Ovary (tissue), 9 donors: Measurements from ENCODE around the gene NR3C2. TPM values are rescaled to one million over a fixed set of nuclear protein-coding genes. Genes with fewer than 3 reads are reported as not detected.
A peak's percentile ranks its signal among the peaks of the same experiment; 100 is the strongest.

Experiments
- DNase-seq, 5 donors: peaks; one replicate each; pipeline ENCODE4 v3.0.0-alpha.2; 2019 to 2020
- H3K27ac ChIP-seq, 2 donors: fragments of 200-600 bp; one replicate each; pipeline versions ENCODE4 v1.5.1 to v1.8.0; 2019 to 2022
- H3K27me3 ChIP-seq: fragments of 200-600 bp; one replicate; pipeline ENCODE4 v1.8.0; 2022
- H3K36me3 ChIP-seq: fragments of 200-600 bp; sonication (generic); one replicate; pipeline ENCODE4 v1.5.1; 2019
- H3K4me1 ChIP-seq: one replicate; pipeline ENCODE4 v1.8.1; 2013; ENCODE audit warnings: mild to moderate bottlenecking, moderate library complexity; ENCODE audit not compliant: insufficient read depth
- H3K4me3 ChIP-seq: fragments of 200-600 bp; sonication (generic); one replicate; pipeline ENCODE4 v1.5.1; 2017
- H3K9me3 ChIP-seq, 2 donors: fragments of 200-600 bp in 1 of 2; sonication (generic) in 1 of 2; one replicate each; pipeline versions ENCODE4 v1.5.1 to v1.8.1; 2013 to 2019; ENCODE audit warnings: mild to moderate bottlenecking in 1 of 2, moderate library complexity in 1 of 2
- EP300 ChIP-seq: sonication (generic); formaldehyde crosslinking; IDR thresholded peaks from one replicate; pipeline ENCODE4 v1.6.1; 2017; ENCODE audit warnings: antibody characterized with exemption
- POLR2A ChIP-seq: fragments of 450-650 bp; IDR thresholded peaks from one replicate; pipeline ENCODE4 v1.6.1; 2017; ENCODE audit warnings: antibody characterized with exemption, mild to moderate bottlenecking, moderate library complexity
- WGBS, 3 donors: extraction: QIAGEN DNeasy Blood & Tissue Kit in 1 of 3; methylation state at CpG; one replicate each; pipeline versions ENCODE4 v1.1.5 to v1.1.7; 2013 to 2017; 5-methylcytosine and 5-hydroxymethylcytosine counted together
- intact Hi-C, 4 donors: fragments of 100-400 bp; cut with DNase I; formaldehyde crosslinking; loops; one replicate each; pipeline versions ENCODE4 v1.11.0 to v1.15.1; 2022 to 2023
- polyA plus RNA-seq, 2 donors: library from polyadenylated mRNA; stranded (reverse); fragments of 200-250 nt in 1 of 2; fragments of 350-450 nt in 1 of 2; fragmentation: Illumina TruSeq in 1 of 2; extraction: RNeasy Lipid Tissue Mini Kit (QIAGEN cat#74804) in 1 of 2; gene quantifications; one replicate each; pipeline ENCODE4 v1.2.3, GENCODE V29; 2013 to 2014
- total RNA-seq, 7 donors: library from RNA; depleted of rRNA in 2 of 7; stranded (reverse); fragments of >200 nt in 2 of 7; fragmentation: NEBNext Ultra II Directional in 3 of 7; extraction: Animal tissue kit (Norgen Biotek cat#: 25700) in 3 of 7; gene quantifications; one replicate each; pipeline versions ENCODE4 v1.1.0 to v1.2.4, GENCODE V29; 2016 to 2023
- TF ChIP-seq, protein P1 (sequence below), 3 donors: fragments of 450-650 bp in 2 of 3; fragments of 200-600 bp in 1 of 3; IDR thresholded peaks; one replicate each; pipeline versions ENCODE4 v1.5.1 to v1.8.0; 2016 to 2022; ENCODE audit warnings: antibody characterized with exemption in 3 of 3, mild to moderate bottlenecking in 1 of 3
- donor health status: DM: no; HTN: no; CAD: no; lungs with moderate emphysema.
- donor health status: DM: no; HTN: no; CAD: no.
- donor health status: Bipolar disorder and iron deficiency.
- donor health status: DM: yes; HTN: yes; CAD: no.
- donor health status: DM: no; HTN: no; CAD: no.
- donor health status: DM: yes; HTN: yes; CAD: no.

The NR3C2 gene
- total and polyA plus RNA-seq, 9 donors = 6.8 to 37.5 (median 22.9) TPM

DNA sequence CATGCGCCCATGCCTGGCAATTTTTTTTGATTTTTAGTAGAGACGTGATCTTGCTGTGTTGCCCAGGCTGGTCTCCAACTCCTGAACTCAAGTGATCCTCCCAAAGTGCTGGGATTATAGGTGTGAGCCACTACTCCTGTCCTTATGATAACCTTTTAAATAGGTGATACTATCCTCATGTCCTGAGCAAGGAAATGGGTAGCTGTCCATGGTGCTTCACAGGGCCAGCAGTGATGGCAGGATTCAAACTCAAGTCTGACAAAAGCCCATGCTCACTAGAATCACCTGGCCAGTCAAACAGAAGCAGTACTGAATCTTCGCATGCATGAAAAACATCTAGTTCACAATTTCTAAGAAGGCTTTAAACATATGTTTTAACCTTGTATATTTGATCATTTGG lies 235.1 kb downstream of the NR3C2 start:
- Histone ChIP-seq H3K4me3 (no peak overlapping the region), H3K27ac (no peak overlapping the region), H3K9me3 (no peaks in the 10 kb centered on the region), H3K4me1 (peaks cover 4% of the 10 kb centered on the region), H3K27me3 (no peaks in the 10 kb centered on the region), H3K36me3 (no peaks in the 10 kb centered on the region)
- no peak for DNase-seq
- TF ChIP-seq, protein P1, sequence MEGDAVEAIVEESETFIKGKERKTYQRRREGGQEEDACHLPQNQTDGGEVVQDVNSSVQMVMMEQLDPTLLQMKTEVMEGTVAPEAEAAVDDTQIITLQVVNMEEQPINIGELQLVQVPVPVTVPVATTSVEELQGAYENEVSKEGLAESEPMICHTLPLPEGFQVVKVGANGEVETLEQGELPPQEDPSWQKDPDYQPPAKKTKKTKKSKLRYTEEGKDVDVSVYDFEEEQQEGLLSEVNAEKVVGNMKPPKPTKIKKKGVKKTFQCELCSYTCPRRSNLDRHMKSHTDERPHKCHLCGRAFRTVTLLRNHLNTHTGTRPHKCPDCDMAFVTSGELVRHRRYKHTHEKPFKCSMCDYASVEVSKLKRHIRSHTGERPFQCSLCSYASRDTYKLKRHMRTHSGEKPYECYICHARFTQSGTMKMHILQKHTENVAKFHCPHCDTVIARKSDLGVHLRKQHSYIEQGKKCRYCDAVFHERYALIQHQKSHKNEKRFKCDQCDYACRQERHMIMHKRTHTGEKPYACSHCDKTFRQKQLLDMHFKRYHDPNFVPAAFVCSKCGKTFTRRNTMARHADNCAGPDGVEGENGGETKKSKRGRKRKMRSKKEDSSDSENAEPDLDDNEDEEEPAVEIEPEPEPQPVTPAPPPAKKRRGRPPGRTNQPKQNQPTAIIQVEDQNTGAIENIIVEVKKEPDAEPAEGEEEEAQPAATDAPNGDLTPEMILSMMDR (IDR thresholded peaks at IDR 0.05) = no peak
- TF ChIP-seq EP300 = no peak
- TF ChIP-seq POLR2A = no peak
- intact Hi-C loops = no loop called here
- 91 to 97% (median 94%) methylated on average over 3 of the region's 3 CpGs for WGBS, 3 donors

DNA sequence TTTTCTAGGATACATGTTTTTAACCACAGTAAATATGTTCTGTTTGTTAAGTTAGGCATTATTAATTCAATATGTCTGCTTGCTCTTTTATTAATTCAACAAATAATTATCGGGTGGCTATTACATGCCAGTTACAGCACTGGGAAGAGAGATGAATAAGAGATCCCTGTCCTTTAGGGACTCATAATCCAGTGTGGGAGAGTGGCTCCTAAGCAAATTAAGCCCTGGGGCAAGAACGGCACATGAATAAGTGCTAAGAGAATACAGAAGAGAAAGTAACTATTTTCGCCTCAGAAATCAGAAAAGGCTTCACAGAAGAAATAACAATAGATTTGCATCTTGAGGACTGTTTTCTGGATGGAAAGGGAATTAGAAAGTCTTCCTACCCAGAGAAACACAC lies 236.7 kb downstream of the NR3C2 start:
- H3K4me3 ChIP-seq = no peak overlapping the region
- TF ChIP-seq POLR2A = no peak
- TF ChIP-seq, protein P1 (IDR thresholded peaks at IDR 0.05) = no peak
- no peak for TF ChIP-seq EP300
- WGBS, 3 donors = 94 to 97% (median 95%) methylated on average over 3 of the region's 3 CpGs
- H3K36me3 ChIP-seq = no peaks in the 10 kb centered on the region
- H3K27me3 ChIP-seq = no peaks in the 10 kb centered on the region
- DNase-seq = no peak
- no peak overlapping the region for H3K27ac ChIP-seq
- no peaks in the 10 kb centered on the region for H3K9me3 ChIP-seq
- peaks cover 4% of the 10 kb centered on the region for H3K4me1 ChIP-seq
- intact Hi-C loops = no loop called here

DNA sequence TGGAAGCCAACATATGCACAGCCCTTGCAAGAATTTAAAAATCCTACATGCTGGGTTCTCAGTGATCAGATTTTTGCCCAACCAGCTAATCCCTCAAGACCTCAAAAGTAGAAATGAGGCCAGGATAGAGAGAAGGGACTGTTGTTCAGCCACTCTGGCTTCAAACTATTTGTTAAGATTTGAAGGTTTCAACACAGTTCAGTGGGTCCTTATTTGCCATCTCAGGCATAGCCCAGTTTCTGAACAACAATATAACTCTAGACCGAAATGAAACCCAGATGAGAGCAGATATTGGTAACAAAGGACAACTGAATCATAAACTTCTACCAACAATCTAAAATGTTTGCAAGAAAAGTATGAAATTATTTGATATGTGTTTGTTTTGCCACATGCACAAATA lies 237.3 kb downstream of the NR3C2 start:
- Histone ChIP-seq H3K4me1 (peaks cover 4% of the 10 kb centered on the region), H3K4me3 (no peak overlapping the region), H3K27me3 (no peaks in the 10 kb centered on the region), H3K9me3 (no peaks in the 10 kb centered on the region), H3K27ac (no peak overlapping the region), H3K36me3 (no peaks in the 10 kb centered on the region)
- TF ChIP-seq, protein P1 (IDR thresholded peaks at IDR 0.05) = no peak
- TF ChIP-seq EP300 (no peak), POLR2A (no peak)
- intact Hi-C loops = no loop called here
- DNase-seq = no peak
- 94 to 95% (median 95%) methylated on average over 1 of the region's 1 CpG for WGBS, 3 donors

DNA sequence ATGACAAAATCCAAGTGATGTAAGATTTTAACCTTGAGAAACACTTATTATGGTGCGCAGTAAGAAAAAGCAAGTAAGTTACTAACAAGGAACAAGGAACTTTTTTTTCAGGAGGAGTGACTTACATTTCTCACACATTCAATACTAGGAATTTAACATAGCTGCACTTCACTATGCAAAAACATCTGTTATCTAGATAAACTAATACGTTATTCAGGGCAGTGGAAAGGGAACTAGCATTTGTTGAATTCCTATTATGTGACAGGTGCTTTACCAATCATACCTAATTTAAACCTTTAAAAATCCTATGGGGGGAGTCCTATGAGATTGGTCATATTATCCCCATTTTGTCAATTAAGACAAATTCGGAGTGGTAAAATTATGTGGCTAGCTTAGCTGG lies 238.0 kb downstream of the NR3C2 start:
- Histone ChIP-seq H3K4me3 (no peak overlapping the region), H3K27ac (peak overlapping the region in 1 of 2 donors; percentile 40), H3K4me1 (peaks cover 4% of the 10 kb centered on the region), H3K27me3 (no peaks in the 10 kb centered on the region), H3K36me3 (no peaks in the 10 kb centered on the region), H3K9me3 (no peaks in the 10 kb centered on the region)
- no peak for DNase-seq
- WGBS, 3 donors = 75 to 89% (median 81%) methylated on average over 3 of the region's 3 CpGs
- intact Hi-C loops = no loop called here
- TF ChIP-seq POLR2A = no peak
- TF ChIP-seq, protein P1 (IDR thresholded peaks at IDR 0.05) = no peak
- TF ChIP-seq EP300 = no peak
